Activated naive CD8-positive, alpha-beta T cell treated with anti-CD3 and anti-CD28 coated beads for 36 hours (primary cell): ENCODE results near the gene LYPLAL1. TPM values are rescaled to one million over a fixed set of nuclear protein-coding genes. Genes with fewer than 3 reads are reported as not detected.
"Not testable (repeated sequence)": the region's sequence is repeated elsewhere in the genome, so short reads cannot be mapped to it uniquely, and the experiment has no call there.

Experiments
- DNase-seq: peaks from one replicate; pipeline ENCODE4 v3.0.0; 2021
- H3K27ac Mint-ChIP-seq: one replicate; pipeline ENCODE4 v1.8.0; 2022; ENCODE audit warnings: mild to moderate bottlenecking, moderate library complexity, mixed read lengths
- H3K27me3 Mint-ChIP-seq: one replicate; pipeline ENCODE4 v1.8.0; 2022; ENCODE audit warnings: mild to moderate bottlenecking, mixed read lengths
- H3K36me3 Mint-ChIP-seq: one replicate; pipeline ENCODE4 v1.8.0; 2021; ENCODE audit warnings: mild to moderate bottlenecking, mixed read lengths
- H3K4me1 Mint-ChIP-seq: one replicate; pipeline ENCODE4 v1.8.0; 2021; ENCODE audit warnings: mixed read lengths
- H3K4me3 Mint-ChIP-seq: one replicate; pipeline ENCODE4 v1.8.0; 2022; ENCODE audit warnings: mild to moderate bottlenecking, moderate library complexity, mixed read lengths
- H3K9me3 Mint-ChIP-seq: one replicate; pipeline ENCODE4 v1.8.0; 2022; ENCODE audit warnings: mixed read lengths
- total RNA-seq, 2 experiments: library from RNA; stranded (reverse); gene quantifications; one replicate each; pipeline ENCODE4 v1.2.3, GENCODE V29; 2021

Gene LYPLAL1
- total RNA-seq, 2 experiments from 2014 or later = 25.8 to 26.5 TPM

- DNase-seq = no peak
- no peaks in the 10 kb centered on the region for H3K4me1 Mint-ChIP-seq
- no peak overlapping the region for H3K27ac Mint-ChIP-seq
- H3K36me3 Mint-ChIP-seq = peaks cover 19% of the 10 kb centered on the region
- H3K27me3 Mint-ChIP-seq = no peaks in the 10 kb centered on the region
- no peak overlapping the region for H3K4me3 Mint-ChIP-seq
- H3K9me3 Mint-ChIP-seq = no peaks in the 10 kb centered on the region
These were observed 47.3 kb downstream of the LYPLAL1 start for GRCh38 chr1:219220945-219221344.

DNA sequence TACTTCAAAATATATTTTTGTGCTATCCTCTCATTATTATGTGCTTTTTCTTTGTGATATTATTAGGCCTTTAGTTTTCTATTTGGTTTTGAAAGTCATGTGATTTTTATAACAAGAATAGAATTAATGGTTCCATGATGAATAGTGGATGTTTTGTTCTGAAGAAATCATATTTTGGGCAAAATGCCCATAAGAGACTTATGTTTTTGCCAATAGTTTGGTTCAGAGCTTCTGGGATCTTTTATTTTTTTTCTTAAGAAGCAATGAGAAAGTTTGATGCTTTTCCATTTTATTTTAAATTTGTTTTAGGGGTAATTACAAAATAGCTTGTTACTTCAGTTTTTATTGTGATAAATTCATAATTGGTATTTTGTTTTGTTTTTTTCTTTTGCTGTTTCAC is 49.8 kb downstream of the LYPLAL1 start:
- Mint-ChIP-seq H3K4me3 (no peak overlapping the region), H3K4me1 (no peaks in the 10 kb centered on the region), H3K27ac (no peak overlapping the region), H3K9me3 (no peaks in the 10 kb centered on the region), H3K36me3 (peaks cover 10% of the 10 kb centered on the region), H3K27me3 (no peaks in the 10 kb centered on the region)
- DNase-seq = no peak

- H3K4me3 Mint-ChIP-seq = no peak overlapping the region
- H3K36me3 Mint-ChIP-seq = peaks cover 5% of the 10 kb centered on the region
- H3K27ac Mint-ChIP-seq = no peak overlapping the region
- no peaks in the 10 kb centered on the region for H3K9me3 Mint-ChIP-seq
- no peaks in the 10 kb centered on the region for H3K4me1 Mint-ChIP-seq
- DNase-seq = no peak
- H3K27me3 Mint-ChIP-seq = no peaks in the 10 kb centered on the region
These were observed 52.5 kb downstream of the LYPLAL1 start for GRCh38 chr1:219226196-219226595.

- Mint-ChIP-seq H3K4me1 (no peaks in the 10 kb centered on the region), H3K4me3 (no peak overlapping the region), H3K27me3 (no peaks in the 10 kb centered on the region), H3K36me3 (peaks cover 5% of the 10 kb centered on the region), H3K27ac (no peak overlapping the region), H3K9me3 (no peaks in the 10 kb centered on the region)
- DNase-seq = no peak
These were observed 53.8 kb downstream of the LYPLAL1 start for GRCh38 chr1:219227360-219228057.

DNA sequence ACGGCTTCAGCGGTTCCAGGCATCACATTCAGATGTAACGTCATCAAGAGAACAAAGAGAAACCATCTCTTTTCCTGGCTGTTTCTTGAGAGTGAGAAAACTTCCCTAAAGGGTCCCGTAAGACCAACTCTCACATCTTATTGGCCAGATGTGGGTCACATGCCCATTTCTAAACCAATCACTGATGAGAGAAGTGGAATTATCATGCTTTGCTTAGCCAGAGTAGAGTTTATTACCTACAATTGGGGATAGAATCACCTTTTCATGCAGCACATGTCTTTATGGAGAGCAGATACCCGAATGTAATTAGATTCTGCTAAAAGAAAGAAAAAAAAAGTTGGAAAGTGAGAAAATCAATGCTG is 54.4 kb downstream of the LYPLAL1 start:
- H3K27ac Mint-ChIP-seq = no peak overlapping the region

DNA sequence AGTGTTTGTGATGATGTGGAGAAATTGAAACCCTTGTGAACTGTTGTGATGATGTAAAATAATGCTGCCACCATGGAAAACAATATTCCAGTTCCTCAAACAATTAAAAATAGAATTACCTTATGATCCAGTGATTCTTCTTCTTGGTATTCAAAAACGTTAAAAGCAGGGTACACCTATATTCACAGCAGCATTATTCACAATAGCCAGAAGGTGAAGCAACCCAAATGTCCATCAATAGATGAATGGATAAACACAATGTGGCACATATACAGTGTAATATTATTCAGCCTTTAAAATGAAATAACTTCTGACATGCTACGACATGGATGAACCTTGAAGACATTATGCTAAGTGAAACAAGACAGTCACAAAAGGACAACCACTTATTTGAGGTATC is 59.2 kb downstream of the LYPLAL1 start:
- Mint-ChIP-seq H3K27me3 (no peaks in the 10 kb centered on the region), H3K36me3 (peaks cover 3% of the 10 kb centered on the region), H3K27ac (no peak overlapping the region)

More for the DNA sequence above, 54.4 kb downstream of the LYPLAL1 start:
- peaks cover 5% of the 10 kb centered on the region for H3K36me3 Mint-ChIP-seq
- H3K4me1 Mint-ChIP-seq = no peaks in the 10 kb centered on the region
- no peaks in the 10 kb centered on the region for H3K9me3 Mint-ChIP-seq
- no peak for DNase-seq
- H3K4me3 Mint-ChIP-seq = no peak overlapping the region
- H3K27me3 Mint-ChIP-seq = no peaks in the 10 kb centered on the region

DNA sequence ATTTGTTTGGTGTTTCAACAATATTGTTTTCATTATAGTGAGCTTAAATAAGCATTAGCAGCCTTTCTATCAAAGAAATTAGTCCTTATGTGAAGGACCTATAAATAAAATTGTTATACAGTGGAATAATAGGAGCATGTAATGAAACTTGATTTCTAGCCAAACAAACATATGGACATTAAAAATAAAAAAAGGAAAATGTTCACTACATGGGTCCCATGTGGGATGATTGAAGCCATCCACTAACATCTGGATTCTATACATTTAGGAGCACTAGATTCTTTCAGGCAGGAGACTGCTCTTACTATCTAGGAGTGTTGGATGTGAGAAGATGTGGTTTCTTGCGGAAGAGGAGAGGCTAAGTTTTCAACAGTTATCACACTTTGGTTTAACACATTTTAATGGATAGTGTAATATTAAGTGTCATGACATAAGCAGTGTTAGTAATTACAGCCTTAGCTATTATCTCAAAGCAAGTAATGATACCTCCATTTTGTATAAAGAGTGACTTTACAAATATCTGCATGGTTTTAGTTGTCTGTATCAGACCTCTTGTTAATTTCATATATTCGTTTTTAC is 62.3 kb downstream of the LYPLAL1 start:
- Mint-ChIP-seq H3K9me3 (no peaks in the 10 kb centered on the region), H3K4me1 (no peaks in the 10 kb centered on the region), H3K4me3 (no peak overlapping the region), H3K27me3 (no peaks in the 10 kb centered on the region), H3K27ac (no peak overlapping the region), H3K36me3 (no peaks in the 10 kb centered on the region)
- DNase-seq = no peak

More for the DNA sequence above, 59.2 kb downstream of the LYPLAL1 start:
- no peak for DNase-seq
- no peak overlapping the region for H3K4me3 Mint-ChIP-seq
- H3K9me3 Mint-ChIP-seq = no peaks in the 10 kb centered on the region
- no peaks in the 10 kb centered on the region for H3K4me1 Mint-ChIP-seq

DNA sequence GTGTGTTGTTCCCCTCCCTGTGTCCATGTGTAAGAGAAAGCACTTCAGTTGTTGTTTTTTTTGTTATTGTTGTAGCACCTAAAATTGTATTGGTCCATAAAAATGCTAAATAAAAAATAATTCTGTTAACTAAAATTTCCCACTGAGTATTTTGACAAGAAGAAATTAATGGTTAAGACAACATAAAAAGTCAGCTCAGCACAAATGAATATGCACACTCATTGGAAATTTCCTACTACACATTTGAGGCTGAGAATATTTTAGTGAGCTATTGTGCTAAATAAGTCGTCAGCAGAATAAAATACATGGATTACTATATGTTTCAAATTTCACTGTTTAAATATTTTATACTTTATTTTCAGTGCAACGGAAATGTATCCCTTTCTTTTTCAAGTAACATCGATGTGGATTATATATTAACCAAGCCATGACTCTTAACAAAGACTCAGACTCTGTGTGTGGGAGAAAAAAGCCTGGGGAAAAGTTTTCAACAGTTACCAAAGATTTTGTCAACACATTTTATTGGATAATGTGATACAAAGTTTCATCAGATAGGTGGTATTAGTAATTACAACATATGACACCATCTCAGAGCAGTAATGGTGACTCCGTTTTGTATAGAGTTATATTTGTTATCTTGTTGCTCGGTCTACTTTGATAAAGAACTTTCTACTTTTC is 63.4 kb downstream of the LYPLAL1 start:
- no peaks in the 10 kb centered on the region for H3K4me1 Mint-ChIP-seq
- no peaks in the 10 kb centered on the region for H3K36me3 Mint-ChIP-seq
- H3K27me3 Mint-ChIP-seq = no peaks in the 10 kb centered on the region
- no peak for DNase-seq
- no peaks in the 10 kb centered on the region for H3K9me3 Mint-ChIP-seq
- no peak overlapping the region for H3K27ac Mint-ChIP-seq
- no peak overlapping the region for H3K4me3 Mint-ChIP-seq

DNA sequence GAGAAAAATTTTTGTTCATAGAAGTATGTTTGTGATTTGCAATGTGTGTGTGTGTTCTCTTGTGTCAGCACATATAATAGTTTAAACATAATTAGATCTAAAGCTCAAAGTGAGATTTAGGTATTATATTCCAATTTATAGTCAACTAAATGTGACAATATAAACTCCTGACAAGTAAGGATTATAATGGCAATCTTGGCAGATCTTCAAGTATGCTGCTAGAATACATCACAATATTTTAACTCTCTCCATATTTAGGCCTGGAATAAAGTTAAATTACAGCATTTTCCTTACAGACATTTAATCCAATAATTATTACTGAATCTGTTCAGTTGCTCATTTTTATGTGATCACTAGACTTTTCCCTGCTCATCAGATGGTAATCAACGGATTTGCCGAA is 65.8 kb downstream of the LYPLAL1 start:
- H3K36me3 Mint-ChIP-seq = no peaks in the 10 kb centered on the region
- no peak for DNase-seq
- no peaks in the 10 kb centered on the region for H3K9me3 Mint-ChIP-seq
- H3K27ac Mint-ChIP-seq = no peak overlapping the region
- H3K4me3 Mint-ChIP-seq = no peak overlapping the region
- H3K27me3 Mint-ChIP-seq = no peaks in the 10 kb centered on the region
- H3K4me1 Mint-ChIP-seq = no peaks in the 10 kb centered on the region

DNA sequence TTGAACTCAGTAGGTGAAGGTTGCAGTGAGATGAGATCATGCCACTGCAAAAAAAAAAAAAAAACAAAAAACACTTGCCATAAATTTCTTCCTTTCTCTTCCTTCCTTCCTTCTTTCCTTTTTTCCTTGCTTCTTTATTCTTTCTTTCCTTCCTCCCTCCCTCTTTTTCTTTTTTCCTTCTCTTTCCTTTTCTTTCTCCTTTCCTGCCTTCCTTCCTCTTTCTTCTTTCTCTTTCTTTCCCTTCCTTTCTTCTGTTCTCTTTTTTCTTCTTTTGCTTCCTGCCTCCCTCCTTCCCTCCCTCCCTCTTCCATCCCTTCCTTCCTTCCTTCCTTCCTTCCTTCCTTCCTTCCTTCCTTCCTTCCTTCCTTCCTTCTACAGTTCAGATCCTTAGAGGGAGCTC is 71.2 kb downstream of the LYPLAL1 start:
- no peak for DNase-seq

GRCh38 chr1:219247441-219247840 is 73.8 kb downstream of the LYPLAL1 start:
- Mint-ChIP-seq H3K27ac (no peak overlapping the region), H3K27me3 (no peaks in the 10 kb centered on the region), H3K9me3 (peaks cover 7% of the 10 kb centered on the region), H3K36me3 (peaks cover 9% of the 10 kb centered on the region), H3K4me3 (no peak overlapping the region), H3K4me1 (no peaks in the 10 kb centered on the region)
- DNase-seq = no peak

More for the DNA sequence above, 71.2 kb downstream of the LYPLAL1 start:
- Mint-ChIP-seq H3K9me3 (no peaks in the 10 kb centered on the region), H3K36me3 (no peaks in the 10 kb centered on the region), H3K27ac (no peak overlapping the region), H3K4me1 (no peaks in the 10 kb centered on the region), H3K4me3 (no peak overlapping the region), H3K27me3 (no peaks in the 10 kb centered on the region)

- H3K27me3 Mint-ChIP-seq, DNase-seq, H3K4me1 Mint-ChIP-seq, H3K4me3 Mint-ChIP-seq, H3K27ac Mint-ChIP-seq: not testable (repeated sequence)
- peaks cover 16% of the 10 kb centered on the region for H3K9me3 Mint-ChIP-seq
- H3K36me3 Mint-ChIP-seq = peaks cover 25% of the 10 kb centered on the region
These were observed 76.8 kb downstream of the LYPLAL1 start for GRCh38 chr1:219250468-219250867.

- Mint-ChIP-seq H3K27ac (no peak overlapping the region), H3K36me3 (peaks cover 35% of the 10 kb centered on the region), H3K9me3 (peaks cover 22% of the 10 kb centered on the region), H3K4me1 (no peaks in the 10 kb centered on the region), H3K4me3 (no peak overlapping the region), H3K27me3 (no peaks in the 10 kb centered on the region)
- no peak for DNase-seq
These were observed 84.1 kb downstream of the LYPLAL1 start for GRCh38 chr1:219257751-219258150.

DNA sequence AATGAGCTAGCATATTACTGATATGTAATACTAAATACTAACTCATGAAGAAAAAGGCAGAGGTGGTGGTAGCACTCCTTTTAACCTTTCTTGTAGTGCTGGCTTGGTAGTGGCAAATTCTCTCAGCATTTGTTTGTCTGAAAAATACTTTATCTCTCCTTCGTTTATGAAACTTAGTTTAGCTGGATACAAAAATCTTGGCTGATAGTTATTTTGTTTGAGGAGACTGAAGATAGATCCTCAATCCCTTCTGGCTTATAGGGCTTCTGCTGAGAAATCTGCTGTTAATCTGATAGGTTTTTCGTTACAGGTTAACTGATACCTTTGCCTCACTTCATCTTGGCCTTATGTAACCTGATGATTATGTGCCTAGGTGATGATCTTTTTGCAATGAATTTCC is 87.8 kb downstream of the LYPLAL1 start:
- Mint-ChIP-seq H3K27me3 (no peaks in the 10 kb centered on the region), H3K4me3 (no peak overlapping the region), H3K36me3 (peaks cover 17% of the 10 kb centered on the region), H3K4me1 (no peaks in the 10 kb centered on the region), H3K27ac (no peak overlapping the region), H3K9me3 (peaks cover 13% of the 10 kb centered on the region)
- no peak for DNase-seq
